ENCODE data around the gene SLC17A6.

GRCh38 chr11:22405377-22405776, 67.2 kb downstream of the SLC17A6 start:
- TF ChIP-seq TAF1 (conservative IDR thresholded peaks at IDR 0.05): no peak
- no peak for TF ChIP-seq FOXA2 (IDR thresholded peaks at IDR 0.05)
- no peak for TF ChIP-seq CTCF (IDR thresholded peaks at IDR 0.05; ENCODE audit: low read depth, low read length, missing input control)

Data from liver (tissue), 3 donors.